ENCODE measurements around the gene PNKP. TPM values are rescaled to one million over a fixed set of nuclear protein-coding genes. Genes with fewer than 3 reads are reported as not detected.

The PNKP gene
- total RNA-seq, 1 experiment from 2014 or later = 23.9 TPM

DNA sequence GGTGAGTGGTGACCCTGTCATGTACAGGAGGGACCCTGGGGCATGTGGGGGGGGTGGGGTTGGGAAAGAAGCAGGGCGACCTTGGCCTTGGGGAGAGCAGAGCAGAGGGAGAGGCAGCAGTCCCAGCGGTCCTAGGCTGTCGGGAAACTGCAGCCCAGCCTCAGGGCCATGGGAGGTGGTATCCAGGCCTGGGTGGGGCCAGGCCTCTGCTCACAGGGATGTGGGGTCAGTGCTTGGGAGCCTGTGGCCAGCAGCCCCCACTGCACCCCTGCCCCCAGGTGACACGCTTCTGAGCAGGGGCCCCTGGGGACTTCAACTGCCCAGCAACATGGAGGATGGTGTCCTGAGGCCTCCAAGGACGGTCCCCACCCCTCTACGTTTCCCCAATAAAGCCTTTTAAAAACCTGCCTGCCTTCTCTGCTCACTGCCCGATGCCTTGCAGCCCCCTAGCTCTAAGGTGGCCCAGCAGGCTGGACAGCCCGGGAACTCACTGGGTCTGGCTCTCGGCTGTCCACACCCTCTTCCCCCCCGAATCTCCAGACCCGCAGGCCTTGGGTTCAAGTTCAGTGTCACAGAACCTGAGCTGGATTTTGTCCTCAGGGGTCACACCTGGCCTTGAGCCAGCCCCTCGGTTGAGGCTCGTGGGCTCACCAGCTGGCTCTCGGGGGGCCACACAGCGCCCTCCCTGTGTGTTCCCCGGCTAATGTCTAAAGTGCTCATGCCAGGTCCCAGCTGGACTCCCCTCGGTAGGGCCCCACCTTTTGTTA lies 6.9 kb downstream of the PNKP start:
- no peak for DNase-seq (ENCODE audit: low read depth)

DNA sequence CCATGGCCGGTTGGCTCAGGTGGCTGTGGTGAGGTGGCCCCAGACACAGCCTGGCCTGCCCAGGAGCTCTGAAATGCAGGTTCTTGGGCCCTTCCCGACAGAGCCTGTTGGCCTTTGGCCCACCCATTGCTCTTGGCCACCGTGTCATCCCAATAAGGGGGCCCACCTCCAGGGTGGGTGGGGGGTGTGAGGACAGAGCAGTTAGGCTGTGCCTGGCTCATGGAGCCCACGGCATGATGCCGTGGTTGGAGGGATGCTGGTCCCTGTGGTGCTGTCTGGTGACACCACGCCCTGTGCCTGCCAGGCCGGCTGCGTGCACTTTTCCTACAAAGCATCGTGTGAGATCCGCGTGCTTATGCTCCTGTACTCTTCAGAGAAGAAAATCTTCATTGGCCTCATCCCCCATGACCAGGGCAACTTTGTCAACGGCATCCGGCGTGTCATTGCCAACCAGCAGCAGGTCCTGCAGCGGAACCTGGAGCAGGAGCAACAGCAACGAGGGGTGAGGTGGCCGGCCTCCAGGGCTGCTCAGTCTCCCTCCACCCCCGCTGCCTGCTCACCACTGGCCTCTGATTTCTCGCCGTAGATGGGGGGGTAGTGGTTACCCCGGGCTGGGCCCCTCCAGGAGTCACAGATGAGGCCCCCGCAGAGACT lies 7.6 kb downstream of the PNKP start:
- DNase-seq (ENCODE audit: low read depth) = no peak

- peak; percentile 57 for DNase-seq (ENCODE audit: low read depth)
Observed at GRCh38 chr19:49858088-49858985, 9.0 kb downstream of the PNKP start.

DNA sequence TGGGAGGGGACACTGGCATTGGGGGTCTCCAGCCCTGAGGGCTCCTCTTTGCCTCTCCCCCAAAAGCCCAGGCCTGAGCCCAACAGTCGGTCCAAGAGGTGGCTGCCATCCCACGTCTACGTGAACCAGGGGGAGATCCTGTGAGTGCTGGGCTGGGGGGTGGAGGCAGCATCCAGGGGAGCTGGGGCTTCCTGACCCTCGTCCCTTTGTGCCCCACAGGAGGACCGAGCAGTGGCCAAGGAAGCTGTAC lies 9.6 kb downstream of the PNKP start:
- DNase-seq (ENCODE audit: low read depth) = no peak

GRCh38 chr19:49857061-49857837 lies 10.1 kb downstream of the PNKP start:
- no peak for DNase-seq (ENCODE audit: low read depth)

DNA sequence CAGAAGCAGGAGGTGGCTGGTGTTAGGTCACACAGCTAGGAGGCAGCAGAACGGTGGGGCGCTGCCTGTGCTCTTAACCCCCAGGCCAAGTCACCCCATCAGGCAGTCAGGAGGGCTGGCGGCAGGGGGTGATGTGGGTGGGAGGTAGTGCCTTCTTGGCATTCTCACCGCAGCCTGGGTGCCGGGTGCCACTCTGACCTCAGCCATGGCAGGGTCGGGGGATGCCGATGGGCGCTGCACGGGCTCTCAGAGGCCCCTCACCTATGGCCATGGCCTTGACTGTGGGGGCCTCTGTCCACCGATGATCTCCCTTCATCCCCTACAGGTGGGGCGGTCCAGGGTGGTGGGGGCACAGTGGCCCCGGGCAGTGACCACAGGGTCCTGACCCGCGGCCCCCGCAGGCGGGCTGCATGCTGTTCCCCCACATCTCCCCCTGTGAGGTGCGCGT lies 10.8 kb downstream of the PNKP start:
- DNase-seq (ENCODE audit: low read depth) = no peak

DNA sequence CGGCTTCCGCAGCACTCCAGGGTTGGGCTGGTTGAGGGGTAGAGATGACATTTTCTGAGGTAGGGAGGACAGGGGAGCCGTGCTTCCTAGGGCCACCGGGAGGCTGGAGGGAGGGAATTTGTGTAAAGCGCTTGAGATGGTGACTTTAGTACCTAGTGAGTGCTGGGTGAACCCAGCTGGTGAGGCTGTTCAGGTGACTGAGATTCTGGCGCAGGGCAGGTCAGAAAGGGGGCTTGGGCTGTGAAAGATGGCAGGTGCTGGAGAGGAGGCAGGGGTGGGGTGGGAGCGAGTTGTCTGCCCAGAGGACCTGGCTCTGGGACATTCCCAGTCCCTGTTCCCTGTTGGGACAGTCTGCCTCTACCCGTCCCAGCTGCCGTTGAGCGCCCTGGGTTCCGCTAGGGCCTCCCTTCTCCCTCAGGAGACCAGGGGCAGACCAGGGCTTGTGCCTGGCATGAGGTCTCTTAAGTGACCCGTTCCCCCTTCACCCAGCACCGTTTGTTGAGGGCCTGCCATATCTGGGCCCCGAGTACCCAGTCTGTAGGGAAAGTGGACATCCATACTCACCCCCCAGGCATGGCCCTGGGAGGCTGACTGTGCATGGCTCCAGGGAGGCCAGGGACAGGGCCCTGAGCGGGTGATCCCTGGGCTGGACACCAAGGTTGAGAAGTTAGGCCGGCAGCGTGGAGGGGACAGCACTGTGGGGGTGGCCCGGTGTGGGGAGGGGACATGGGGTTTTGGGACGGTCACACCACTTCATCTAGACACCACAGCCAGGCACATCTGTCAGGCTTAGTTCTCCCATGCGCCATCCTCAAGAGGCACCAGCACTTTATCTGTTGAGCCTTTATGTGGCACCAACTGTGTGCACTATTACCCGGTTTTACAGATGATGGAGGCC lies 11.5 kb downstream of the PNKP start:
- DNase-seq (ENCODE audit: low read depth) = no peak

DNA sequence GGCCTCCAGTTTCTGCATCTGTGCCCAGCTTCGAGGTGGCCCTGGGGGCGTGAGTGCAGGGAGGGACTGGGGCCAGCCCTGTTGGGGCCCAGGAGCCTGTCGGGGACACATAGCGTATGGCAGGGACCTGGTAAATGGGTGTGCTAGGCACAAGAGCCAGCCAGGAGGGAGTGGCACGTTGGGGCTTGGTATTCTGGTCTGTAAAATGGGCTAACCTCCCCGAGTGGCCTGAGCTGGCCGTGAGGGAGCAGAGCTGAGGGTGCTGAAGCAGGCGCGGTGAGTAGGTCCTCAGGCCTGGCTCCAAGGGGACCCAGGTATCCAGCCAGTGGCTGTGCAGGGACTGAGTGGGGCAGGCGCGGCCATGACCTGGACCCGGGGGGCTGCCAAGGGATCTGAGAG lies 12.1 kb downstream of the PNKP start:
- DNase-seq (ENCODE audit: low read depth) = no peak

DNA sequence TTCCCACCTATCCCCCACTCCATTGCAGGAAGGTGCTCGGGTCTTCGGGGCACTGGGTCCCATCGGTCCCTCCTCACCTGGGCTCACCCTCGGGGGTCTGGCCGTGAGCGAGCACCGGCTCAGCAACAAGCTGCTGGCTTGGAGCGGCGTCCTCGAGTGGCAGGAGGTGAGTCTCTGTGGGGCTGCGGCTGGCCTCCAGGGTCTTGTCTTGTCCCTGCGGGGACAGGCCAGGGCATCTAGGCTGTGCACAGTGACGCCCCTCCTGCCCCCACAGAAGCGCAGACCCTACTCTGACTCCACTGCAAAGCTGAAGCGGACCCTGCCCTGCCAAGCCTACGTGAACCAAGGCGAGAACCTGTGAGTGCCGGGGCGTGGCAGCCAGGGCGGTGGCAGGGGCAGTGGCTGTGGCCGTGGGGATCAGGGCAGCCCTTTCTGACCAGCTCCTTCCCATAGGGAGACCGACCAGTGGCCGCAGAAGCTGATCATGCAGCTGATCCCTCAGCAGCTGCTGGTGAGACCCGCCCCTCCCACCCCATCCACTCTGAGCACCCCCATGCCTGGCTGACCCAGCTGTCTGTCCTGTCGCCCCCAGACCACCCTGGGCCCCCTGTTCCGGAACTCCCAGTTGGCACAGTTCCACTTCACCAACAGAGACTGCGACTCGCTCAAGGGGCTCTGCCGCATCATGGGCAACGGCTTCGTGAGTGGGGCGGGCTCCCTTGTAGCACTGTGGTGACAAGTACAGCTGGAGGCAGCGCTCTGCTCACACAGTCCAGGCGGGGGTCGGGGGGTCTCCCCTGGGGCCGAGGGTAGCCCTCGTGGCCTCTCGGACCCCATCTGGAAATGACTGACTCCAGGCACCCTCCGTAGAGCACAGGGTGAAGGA lies 12.8 kb downstream of the PNKP start:
- DNase-seq (ENCODE audit: low read depth) = no peak

- DNase-seq (ENCODE audit: low read depth) = no peak
Observed at GRCh38 chr19:49853852-49854377, 13.5 kb downstream of the PNKP start.

DNA sequence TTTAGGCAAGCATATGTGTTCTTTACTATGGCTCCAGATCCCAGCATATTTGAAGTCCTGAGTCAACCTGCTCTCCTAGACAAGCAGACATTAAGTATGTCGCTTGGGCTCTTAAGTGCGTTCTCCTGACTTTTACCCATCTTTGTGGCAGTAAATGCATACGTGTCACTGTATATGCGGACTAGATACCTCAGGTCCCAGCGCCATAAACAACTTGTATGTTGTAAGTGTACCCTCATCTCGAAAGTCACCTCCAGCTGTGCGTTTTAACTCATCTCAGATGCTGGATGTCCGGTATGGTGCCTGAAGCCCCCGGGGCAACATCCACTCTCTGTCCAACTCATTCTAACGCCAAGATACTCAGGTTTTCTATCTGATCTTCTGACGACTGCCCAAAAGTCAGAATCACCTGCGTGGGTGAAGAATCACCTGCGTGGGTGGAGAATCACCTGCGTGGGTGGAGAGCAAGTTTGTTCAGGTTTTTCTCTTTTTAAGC lies 14.7 kb downstream of the PNKP start:
- DNase-seq (ENCODE audit: low read depth) = no peak

GRCh38 chr19:49851456-49852259 lies 15.7 kb downstream of the PNKP start:
- no peak for DNase-seq (ENCODE audit: low read depth)

DNA sequence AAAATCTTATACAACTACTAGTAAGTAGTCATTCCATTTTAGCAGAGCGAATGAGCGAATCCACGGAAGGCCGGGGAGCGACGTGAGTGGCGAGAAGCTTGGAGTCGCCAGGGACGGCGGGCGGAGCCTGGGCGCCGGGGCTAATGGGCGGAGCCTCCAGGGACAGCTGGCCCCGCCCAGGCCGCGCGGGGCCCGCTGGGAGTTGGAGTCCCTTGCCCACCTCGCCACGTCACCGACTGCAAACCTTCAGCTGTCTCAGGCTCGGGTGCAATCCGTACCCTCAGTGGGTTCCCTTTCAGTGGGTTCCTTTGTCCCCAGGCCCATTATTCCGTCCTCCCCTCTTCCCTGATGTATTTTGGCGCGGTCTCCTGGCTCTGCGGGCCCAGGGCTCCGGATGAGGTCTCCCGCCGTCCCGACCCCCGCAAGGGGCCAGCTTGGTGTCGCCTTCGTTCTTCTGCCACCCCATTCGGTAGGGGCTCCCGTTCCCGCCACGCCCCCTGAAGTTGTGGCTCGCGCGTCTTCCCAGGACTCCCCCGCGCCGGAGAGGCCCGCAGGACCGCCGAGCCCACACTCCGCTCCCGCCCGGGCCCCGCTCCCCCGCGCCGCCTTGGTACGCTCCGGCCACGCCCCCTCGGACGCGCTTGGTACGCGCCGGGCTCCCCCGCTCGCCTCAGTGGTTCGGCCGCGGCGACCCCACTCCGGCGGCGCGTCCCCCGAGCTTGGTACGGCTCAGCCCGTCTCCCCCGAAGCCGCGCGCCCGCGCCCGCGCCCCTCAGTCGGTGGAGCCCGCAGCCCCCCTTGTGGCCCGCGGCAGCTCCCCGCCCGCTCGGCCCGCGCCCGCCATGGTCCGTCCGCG lies 16.7 kb downstream of the PNKP start, which contains the start of gene PTOV1:
Gene PTOV1 (plus strand): TSS at position 673 of the 856 bp plus-strand sequence.
- peak; percentile 87 for DNase-seq (ENCODE audit: low read depth)

DNA sequence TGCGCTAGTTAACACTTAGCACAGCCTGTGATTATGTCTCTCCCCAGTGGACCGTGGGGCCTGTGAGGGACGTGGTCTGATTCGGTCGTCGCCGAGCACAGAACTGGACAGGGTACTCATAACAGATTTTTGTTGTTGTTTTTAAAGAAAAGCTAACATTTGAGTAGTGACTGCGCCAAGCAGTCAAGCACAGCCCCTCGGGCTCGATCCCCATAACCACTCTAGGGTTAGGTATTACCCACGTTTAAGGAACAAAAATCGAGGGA lies 17.2 kb downstream of the PNKP start:
- no peak for DNase-seq (ENCODE audit: low read depth)

- DNase-seq (ENCODE audit: low read depth) = no peak
Observed at GRCh38 chr19:49849433-49850220, 17.7 kb downstream of the PNKP start.

- peak; percentile 57 for DNase-seq (ENCODE audit: low read depth)
Observed at GRCh38 chr19:49848938-49849337, 18.4 kb downstream of the PNKP start.
